Natural killer cell (primary cell): ENCODE data around the gene CD300H. TPM values are rescaled to one million over a fixed set of nuclear protein-coding genes. Genes with fewer than 3 reads are reported as not detected.

Source experiments
- ATAC-seq, 3 donors: fragments of 150-1000 bp in 2 of 3; fragments of 200-7000 bp in 1 of 3; cut with Tn5 transposase; 1 replicate in 1 of 3; 2 replicates in 2 of 3; pipeline ENCODE4 v1.10.0; 2021; ENCODE audit warnings: mild to moderate bottlenecking in 2 of 3, moderate library complexity in 2 of 3
- DNase-seq, 2 donors: peaks; one replicate each; pipeline versions ENCODE4 v3.0.0 to v3.0.0-alpha.2; 2013 to 2021; ENCODE audit warnings: mixed read lengths in 1 of 2
- H3K27ac ChIP-seq: one replicate; pipeline ENCODE4 v1.5.1; 2013; ENCODE audit warnings: mild to moderate bottlenecking, low read length
- H3K27me3 ChIP-seq: one replicate; pipeline ENCODE4 v1.6.1; 2013; ENCODE audit warnings: low read length; ENCODE audit not compliant: control insufficient read depth, insufficient read depth
- H3K36me3 ChIP-seq: one replicate; pipeline ENCODE4 v1.6.1; 2013; ENCODE audit warnings: low read length; ENCODE audit not compliant: control insufficient read depth, insufficient read depth
- H3K4me1 ChIP-seq: one replicate; pipeline ENCODE4 v1.6.1; 2013; ENCODE audit warnings: low read length; ENCODE audit not compliant: control insufficient read depth, insufficient read depth
- H3K4me3 ChIP-seq: one replicate; pipeline ENCODE4 v1.5.1; 2013; ENCODE audit warnings: low read length
- H3K9me3 ChIP-seq: one replicate; pipeline ENCODE4 v1.6.1; 2013; ENCODE audit warnings: low read length; ENCODE audit not compliant: control insufficient read depth, insufficient read depth
- H3K27ac Mint-ChIP-seq, 2 donors: one replicate each; pipeline ENCODE4 v1.8.0; 2022; ENCODE audit warnings: mild to moderate bottlenecking in 2 of 2, mixed read lengths in 2 of 2, moderate library complexity in 1 of 2
- H3K27me3 Mint-ChIP-seq, 2 donors: one replicate each; pipeline ENCODE4 v1.8.0; 2022; ENCODE audit warnings: low read depth in 2 of 2, mixed read lengths in 2 of 2
- H3K36me3 Mint-ChIP-seq: one replicate; pipeline ENCODE4 v1.8.0; 2022; ENCODE audit warnings: mixed read lengths
- H3K4me1 Mint-ChIP-seq, 2 donors: one replicate each; pipeline ENCODE4 v1.8.0; 2022; ENCODE audit warnings: mixed read lengths in 2 of 2
- H3K4me3 Mint-ChIP-seq: one replicate; pipeline ENCODE4 v1.8.0; 2022; ENCODE audit warnings: mild to moderate bottlenecking, moderate library complexity, mixed read lengths
- H3K9me3 Mint-ChIP-seq, 2 donors: one replicate each; pipeline ENCODE4 v1.8.0; 2022; ENCODE audit warnings: mixed read lengths in 2 of 2
- WGBS: methylation state at CpG from one replicate; pipeline ENCODE4 v1.1.7; 2013; ENCODE audit warnings: missing lambda C conversion rate; ENCODE audit not compliant: insufficient coverage; 5-methylcytosine and 5-hydroxymethylcytosine counted together
- intact Hi-C: fragments of 100-400 bp; cut with micrococcal nuclease; formaldehyde crosslinking; loops from one replicate; pipeline ENCODE4 v1.14.2; 2022
- total RNA-seq, 4 donors: library from RNA; stranded (reverse); fragments of 120-200 nt in 1 of 4; gene quantifications; one replicate each; pipeline versions ENCODE4 v1.2.3 to v1.2.4, GENCODE V29; 2013 to 2022
- TF ChIP-seq, protein P1 (sequence below): fragments of 200-600 bp; IDR thresholded peaks from one replicate; pipeline ENCODE4 v1.8.0; 2022; ENCODE audit warnings: antibody characterized with exemption

CD300H gene
- total RNA-seq, 3 donors from 2014 or later (not counting 1 experiment from before 2014, with no cell fraction given) = 0.90 to 9.3 TPM; not detected in 1

- intact Hi-C loops = no loop called here
- ATAC-seq (no peak), DNase-seq (no peak)
- Histone ChIP-seq H3K4me3 (no peak overlapping the region), H3K9me3 (no peaks in the 10 kb centered on the region), H3K36me3 (no peaks in the 10 kb centered on the region), H3K4me1 (peaks cover 35% of the 10 kb centered on the region), H3K27me3 (no peaks in the 10 kb centered on the region), H3K27ac (no peak overlapping the region)
- WGBS = 85% methylated on average over 9 of the region's 10 CpGs
- TF ChIP-seq, protein P1, sequence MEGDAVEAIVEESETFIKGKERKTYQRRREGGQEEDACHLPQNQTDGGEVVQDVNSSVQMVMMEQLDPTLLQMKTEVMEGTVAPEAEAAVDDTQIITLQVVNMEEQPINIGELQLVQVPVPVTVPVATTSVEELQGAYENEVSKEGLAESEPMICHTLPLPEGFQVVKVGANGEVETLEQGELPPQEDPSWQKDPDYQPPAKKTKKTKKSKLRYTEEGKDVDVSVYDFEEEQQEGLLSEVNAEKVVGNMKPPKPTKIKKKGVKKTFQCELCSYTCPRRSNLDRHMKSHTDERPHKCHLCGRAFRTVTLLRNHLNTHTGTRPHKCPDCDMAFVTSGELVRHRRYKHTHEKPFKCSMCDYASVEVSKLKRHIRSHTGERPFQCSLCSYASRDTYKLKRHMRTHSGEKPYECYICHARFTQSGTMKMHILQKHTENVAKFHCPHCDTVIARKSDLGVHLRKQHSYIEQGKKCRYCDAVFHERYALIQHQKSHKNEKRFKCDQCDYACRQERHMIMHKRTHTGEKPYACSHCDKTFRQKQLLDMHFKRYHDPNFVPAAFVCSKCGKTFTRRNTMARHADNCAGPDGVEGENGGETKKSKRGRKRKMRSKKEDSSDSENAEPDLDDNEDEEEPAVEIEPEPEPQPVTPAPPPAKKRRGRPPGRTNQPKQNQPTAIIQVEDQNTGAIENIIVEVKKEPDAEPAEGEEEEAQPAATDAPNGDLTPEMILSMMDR = no peak
- H3K4me3 Mint-ChIP-seq = no peak overlapping the region
- no peaks in the 10 kb centered on the region for H3K9me3 Mint-ChIP-seq
- no peak overlapping the region for H3K27ac Mint-ChIP-seq
- H3K27me3 Mint-ChIP-seq = peaks cover 11 to 21% of the 10 kb centered on the region in 2 donors
- no peaks in the 10 kb centered on the region for H3K4me1 Mint-ChIP-seq
- no peaks in the 10 kb centered on the region for H3K36me3 Mint-ChIP-seq
Measured at GRCh38 chr17:74605361-74605760, 38.1 kb upstream of the CD300H start.

- H3K36me3 ChIP-seq = no peaks in the 10 kb centered on the region
- Mint-ChIP-seq H3K36me3 (no peaks in the 10 kb centered on the region), H3K27me3 (peaks cover 13 to 26% of the 10 kb centered on the region in 2 donors), H3K4me3 (no peak overlapping the region), H3K9me3 (no peaks in the 10 kb centered on the region), H3K4me1 (no peaks in the 10 kb centered on the region), H3K27ac (no peak overlapping the region)
- intact Hi-C loops = loop anchor here (5.0 kb wide), 2 partner anchors 237 to 302 kb away; partner anchors contain the start of gene GPR142
- H3K4me1 ChIP-seq = peaks cover 35% of the 10 kb centered on the region
- no peaks in the 10 kb centered on the region for H3K9me3 ChIP-seq
- ATAC-seq (no peak), DNase-seq (no peak)
- no peaks in the 10 kb centered on the region for H3K27me3 ChIP-seq
- no peak overlapping the region for H3K27ac ChIP-seq
- WGBS = 85% methylated on average over 10 of the region's 10 CpGs
- H3K4me3 ChIP-seq = no peak overlapping the region
- TF ChIP-seq, protein P1 = no peak
Measured at GRCh38 chr17:74604761-74605160, 37.5 kb upstream of the CD300H start.

DNA sequence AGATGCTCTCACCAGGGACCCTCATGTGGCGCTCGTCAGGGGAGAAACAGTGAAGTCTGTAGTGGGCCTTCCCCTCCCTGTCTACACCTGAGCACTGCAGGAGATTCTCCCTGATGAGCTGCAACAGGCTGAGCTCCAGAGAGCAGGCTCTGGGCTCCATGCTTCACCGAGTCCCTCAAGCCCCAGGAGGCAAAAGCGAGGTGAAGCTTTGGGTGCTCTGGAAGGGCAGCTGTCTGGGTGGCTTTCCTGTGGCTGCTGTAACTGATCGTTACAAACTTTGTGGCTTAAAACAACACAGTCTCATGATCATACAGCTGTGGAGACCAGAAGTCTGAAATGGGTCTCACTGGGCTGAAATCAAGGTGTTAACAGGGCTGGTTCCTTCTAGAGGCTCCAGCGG, 36.9 kb upstream of the CD300H start:
- 60% methylated on average over 6 of the region's 6 CpGs for WGBS
- Histone ChIP-seq H3K27me3 (no peaks in the 10 kb centered on the region), H3K4me3 (no peak overlapping the region), H3K9me3 (no peaks in the 10 kb centered on the region), H3K4me1 (peaks cover 37% of the 10 kb centered on the region), H3K36me3 (no peaks in the 10 kb centered on the region), H3K27ac (no peak overlapping the region)
- intact Hi-C loops = loop anchor here (5.0 kb wide), 2 partner anchors 237 to 302 kb away; partner anchors contain the start of gene GPR142
- DNase-seq (no peak), ATAC-seq (no peak)
- Mint-ChIP-seq H3K9me3 (no peaks in the 10 kb centered on the region), H3K4me3 (no peak overlapping the region), H3K4me1 (no peaks in the 10 kb centered on the region), H3K36me3 (no peaks in the 10 kb centered on the region), H3K27me3 (peaks cover 18 to 31% of the 10 kb centered on the region in 2 donors), H3K27ac (no peak overlapping the region)
- TF ChIP-seq, protein P1 = no peak

- Histone ChIP-seq H3K36me3 (no peaks in the 10 kb centered on the region), H3K4me1 (peaks cover 42% of the 10 kb centered on the region), H3K27me3 (no peaks in the 10 kb centered on the region), H3K4me3 (no peak overlapping the region), H3K27ac (no peak overlapping the region), H3K9me3 (no peaks in the 10 kb centered on the region)
- 85% methylated on average over 5 of the region's 5 CpGs for WGBS
- Mint-ChIP-seq H3K4me1 (no peaks in the 10 kb centered on the region), H3K27ac (no peak overlapping the region), H3K9me3 (no peaks in the 10 kb centered on the region), H3K36me3 (no peaks in the 10 kb centered on the region), H3K4me3 (no peak overlapping the region), H3K27me3 (peaks cover 19 to 34% of the 10 kb centered on the region in 2 donors)
- intact Hi-C loops = loop anchor here (5.0 kb wide), 2 partner anchors 236 to 301 kb away; partner anchors contain the start of gene GPR142
- ATAC-seq (no peak), DNase-seq (no peak)
- TF ChIP-seq, protein P1 = no peak
Measured at GRCh38 chr17:74603746-74604145, 36.4 kb upstream of the CD300H start.
